HG02571 (cell line): ENCODE data around the gene POLR2J.
A peak's percentile ranks its signal among the peaks of the same experiment; 100 is the strongest.
"Not testable (repeated sequence)": the region's sequence is repeated elsewhere in the genome, so short reads cannot be mapped to it uniquely, and the experiment has no call there.

ENCODE experiments used
- ATAC-seq: cut with Tn5 transposase; IDR thresholded peaks from one replicate; pipeline ENCODE4 v1.9.1; 2021; ENCODE audit warnings: mild to moderate bottlenecking, moderate library complexity; ENCODE audit not compliant: unreplicated experiment

The POLR2J gene

GRCh38 chr7:102478314-102479208, at the start of gene POLR2J:
Gene POLR2J, minus strand, starts transcription at chr7:102478922. Its CDS starts 62 bp downstream, at chr7:102478860.
- ATAC-seq = peak; percentile 89

- not testable (repeated sequence) for ATAC-seq
Observed at GRCh38 chr7:102527822-102528793, 49.4 kb upstream of the POLR2J start.

GRCh38 chr7:102527182-102527581, 48.5 kb upstream of the POLR2J start:
- ATAC-seq = not testable (repeated sequence)

GRCh38 chr7:102524803-102525202, 46.1 kb upstream of the POLR2J start:
- not testable (repeated sequence) for ATAC-seq

GRCh38 chr7:102520797-102521196, 42.1 kb upstream of the POLR2J start:
- ATAC-seq = not testable (repeated sequence)

- peak; percentile 50 for ATAC-seq
Observed at GRCh38 chr7:102517550-102518147, 38.9 kb upstream of the POLR2J start, which contains the start of gene RASA4B. Gene RASA4B, minus strand, starts transcription at chr7:102517777. Its CDS starts 67 bp downstream, at chr7:102517710.

GRCh38 chr7:102516951-102517350, 38.2 kb upstream of the POLR2J start:
- ATAC-seq = not testable (repeated sequence)

- not testable (repeated sequence) for ATAC-seq
Observed at GRCh38 chr7:102515889-102516288, 37.2 kb upstream of the POLR2J start.

GRCh38 chr7:102514881-102515721, 36.4 kb upstream of the POLR2J start:
- ATAC-seq = peak; percentile 65

GRCh38 chr7:102512642-102513221, 34.0 kb upstream of the POLR2J start:
- not testable (repeated sequence) for ATAC-seq

- ATAC-seq = peak; percentile 26
Observed at GRCh38 chr7:102511860-102512522, 33.3 kb upstream of the POLR2J start.

- not testable (repeated sequence) for ATAC-seq
Observed at GRCh38 chr7:102510575-102510974, 31.9 kb upstream of the POLR2J start.

GRCh38 chr7:102507410-102508088, 28.8 kb upstream of the POLR2J start:
- ATAC-seq = not testable (repeated sequence)

- not testable (repeated sequence) for ATAC-seq
Observed at GRCh38 chr7:102505298-102506185, 26.8 kb upstream of the POLR2J start.

GRCh38 chr7:102503141-102503540, 24.4 kb upstream of the POLR2J start:
- not testable (repeated sequence) for ATAC-seq

- ATAC-seq = not testable (repeated sequence)
Observed at GRCh38 chr7:102498321-102498720, 19.6 kb upstream of the POLR2J start.

- not testable (repeated sequence) for ATAC-seq
Observed at GRCh38 chr7:102497308-102497707, 18.6 kb upstream of the POLR2J start.
